ENCODE measurements around the gene SLC7A7. TPM values are rescaled to one million over a fixed set of nuclear protein-coding genes. Genes with fewer than 3 reads are reported as not detected.
"Not testable (repeated sequence)": the region's sequence is repeated elsewhere in the genome, so short reads cannot be mapped to it uniquely, and the experiment has no call there.

SLC7A7 gene
- total RNA-seq = not detected
- polyA plus RNA-seq = under 1 TPM; 0.21 to 0.61 (median 0.50) TPM

GRCh38 chr14:22814941-22815713 is at the start of gene SLC7A7:
Gene SLC7A7, minus strand, starts transcription at chr14:22815435. Its CDS starts 2,037 bp downstream, at chr14:22813398.
- DNase-seq = no peak
- peak within 1 kb of the TSS in 1 of 3 donors; percentile 44 for H3K27ac Mint-ChIP-seq
- ATAC-seq (ENCODE audit: low read depth in 2 of 2) = no peak
- no peaks in the 10 kb centered on the region for H3K36me3 ChIP-seq (ENCODE audit: control insufficient read depth, insufficient read depth, low read length)
- no peaks in the 10 kb centered on the region for H3K4me1 ChIP-seq (ENCODE audit: control insufficient read depth, insufficient read depth, low read length, poor library complexity, severe bottlenecking)
- H3K27me3 Mint-ChIP-seq = peaks cover 26% of the 10 kb centered on the region
- no peak within 1 kb of the TSS for H3K4me3 ChIP-seq (ENCODE audit: low read depth, low read length)
- H3K36me3 Mint-ChIP-seq = no peaks in the 10 kb centered on the region
- H3K27ac ChIP-seq (ENCODE audit: insufficient read depth, low read length, poor library complexity, severe bottlenecking) = no peak within 1 kb of the TSS
- peaks cover 0 to 3% (median 0%) of the 10 kb centered on the region in 7 donors for H3K9me3 Mint-ChIP-seq
- H3K27me3 ChIP-seq (ENCODE audit: control insufficient read depth, insufficient read depth, low read length) = no peaks in the 10 kb centered on the region
- H3K4me1 Mint-ChIP-seq = peaks cover 0 to 26% (median 12%) of the 10 kb centered on the region in 4 donors
- no peaks in the 10 kb centered on the region for H3K9me3 ChIP-seq (ENCODE audit: control insufficient read depth in 2 of 2, low read length in 2 of 2)
- no peak within 1 kb of the TSS for H3K4me3 Mint-ChIP-seq

GRCh38 chr14:22864979-22865378 is 49.7 kb upstream of the SLC7A7 start:
- ATAC-seq (ENCODE audit: low read depth in 2 of 2) (no peak), DNase-seq (no peak)
- Histone ChIP-seq H3K27ac (ENCODE audit: insufficient read depth, low read length, poor library complexity, severe bottlenecking) (no peak overlapping the region), H3K4me3 (ENCODE audit: low read depth, low read length) (no peak overlapping the region), H3K27me3 (ENCODE audit: control insufficient read depth, insufficient read depth, low read length) (no peaks in the 10 kb centered on the region), H3K9me3 (ENCODE audit: control insufficient read depth in 2 of 2, low read length in 2 of 2) (no peaks in the 10 kb centered on the region), H3K4me1 (ENCODE audit: control insufficient read depth, insufficient read depth, low read length, poor library complexity, severe bottlenecking) (peaks cover 7% of the 10 kb centered on the region), H3K36me3 (ENCODE audit: control insufficient read depth, insufficient read depth, low read length) (no peaks in the 10 kb centered on the region)
- no peaks in the 10 kb centered on the region for H3K36me3 Mint-ChIP-seq
- peaks cover 2 to 21% (median 4%) of the 10 kb centered on the region in 4 donors for H3K4me1 Mint-ChIP-seq
- no peaks in the 10 kb centered on the region for H3K27me3 Mint-ChIP-seq
- H3K4me3 Mint-ChIP-seq = no peak overlapping the region
- peaks cover 0 to 2% (median 0%) of the 10 kb centered on the region in 7 donors for H3K9me3 Mint-ChIP-seq
- H3K27ac Mint-ChIP-seq = peak overlapping the region in 2 of 3 donors; percentile 7 to 68

GRCh38 chr14:22861651-22862050 is 46.4 kb upstream of the SLC7A7 start:
- no peak overlapping the region for H3K27ac ChIP-seq (ENCODE audit: insufficient read depth, low read length, poor library complexity, severe bottlenecking)
- H3K27me3 Mint-ChIP-seq = peaks cover 4% of the 10 kb centered on the region
- H3K4me3 Mint-ChIP-seq = peak overlapping the region in 1 of 4 donors; percentile 11
- H3K4me3 ChIP-seq (ENCODE audit: low read depth, low read length) = no peak overlapping the region
- ATAC-seq (ENCODE audit: low read depth in 2 of 2) = no peak
- peaks cover 0 to 2% (median 0%) of the 10 kb centered on the region in 7 donors for H3K9me3 Mint-ChIP-seq
- no peaks in the 10 kb centered on the region for H3K36me3 ChIP-seq (ENCODE audit: control insufficient read depth, insufficient read depth, low read length)
- no peaks in the 10 kb centered on the region for H3K36me3 Mint-ChIP-seq
- no peak for DNase-seq
- peaks cover 20% of the 10 kb centered on the region for H3K4me1 ChIP-seq (ENCODE audit: control insufficient read depth, insufficient read depth, low read length, poor library complexity, severe bottlenecking)
- H3K9me3 ChIP-seq (ENCODE audit: control insufficient read depth in 2 of 2, low read length in 2 of 2) = peaks cover 0 to 1% of the 10 kb centered on the region in 2 experiments
- H3K4me1 Mint-ChIP-seq = peaks cover 7 to 31% (median 11%) of the 10 kb centered on the region in 4 donors
- no peaks in the 10 kb centered on the region for H3K27me3 ChIP-seq (ENCODE audit: control insufficient read depth, insufficient read depth, low read length)
- no peak overlapping the region for H3K27ac Mint-ChIP-seq

- not testable (repeated sequence) for H3K4me3 Mint-ChIP-seq; ATAC-seq (ENCODE audit: low read depth in 2 of 2); H3K9me3 ChIP-seq (ENCODE audit: control insufficient read depth in 2 of 2, low read length in 2 of 2); H3K9me3 Mint-ChIP-seq; H3K36me3 Mint-ChIP-seq; H3K27me3 ChIP-seq (ENCODE audit: control insufficient read depth, insufficient read depth, low read length); H3K27me3 Mint-ChIP-seq; H3K4me3 ChIP-seq (ENCODE audit: low read depth, low read length); H3K27ac ChIP-seq (ENCODE audit: insufficient read depth, low read length, poor library complexity, severe bottlenecking); DNase-seq; H3K36me3 ChIP-seq (ENCODE audit: control insufficient read depth, insufficient read depth, low read length)
- Mint-ChIP-seq H3K4me1 (peaks cover 7 to 29% (median 16%) of the 10 kb centered on the region in 4 donors), H3K27ac (peak overlapping the region in 2 of 3 donors; percentile 10 to 14)
- H3K4me1 ChIP-seq (ENCODE audit: control insufficient read depth, insufficient read depth, low read length, poor library complexity, severe bottlenecking) = peaks cover 18% of the 10 kb centered on the region
Measured at GRCh38 chr14:22860377-22860776, 45.1 kb upstream of the SLC7A7 start.

- H3K36me3 ChIP-seq (ENCODE audit: control insufficient read depth, insufficient read depth, low read length) = no peaks in the 10 kb centered on the region
- no peaks in the 10 kb centered on the region for H3K36me3 Mint-ChIP-seq
- ATAC-seq (ENCODE audit: low read depth in 2 of 2) (no peak), DNase-seq (no peak)
- H3K27ac ChIP-seq (ENCODE audit: insufficient read depth, low read length, poor library complexity, severe bottlenecking) = no peak overlapping the region
- peaks cover 4% of the 10 kb centered on the region for H3K27me3 Mint-ChIP-seq
- H3K9me3 ChIP-seq (ENCODE audit: control insufficient read depth in 2 of 2, low read length in 2 of 2) = peaks cover 0 to 1% of the 10 kb centered on the region in 2 experiments
- H3K4me3 Mint-ChIP-seq = no peak overlapping the region
- peaks cover 6 to 36% (median 20%) of the 10 kb centered on the region in 4 donors for H3K4me1 Mint-ChIP-seq
- peaks cover 25% of the 10 kb centered on the region for H3K4me1 ChIP-seq (ENCODE audit: control insufficient read depth, insufficient read depth, low read length, poor library complexity, severe bottlenecking)
- H3K27me3 ChIP-seq (ENCODE audit: control insufficient read depth, insufficient read depth, low read length) = no peaks in the 10 kb centered on the region
- H3K4me3 ChIP-seq (ENCODE audit: low read depth, low read length) = no peak overlapping the region
- peak overlapping the region in 2 of 3 donors; percentile 11 to 81 for H3K27ac Mint-ChIP-seq
- no peaks in the 10 kb centered on the region for H3K9me3 Mint-ChIP-seq
Measured at GRCh38 chr14:22856428-22856827, 41.2 kb upstream of the SLC7A7 start.

- Mint-ChIP-seq H3K9me3 (no peaks in the 10 kb centered on the region), H3K27ac (no peak overlapping the region), H3K4me1 (peaks cover 4 to 32% (median 20%) of the 10 kb centered on the region in 4 donors), H3K36me3 (no peaks in the 10 kb centered on the region), H3K27me3 (peaks cover 4% of the 10 kb centered on the region), H3K4me3 (no peak overlapping the region)
- peak in 1 of 3 donors; percentile 50 for DNase-seq
- Histone ChIP-seq H3K9me3 (ENCODE audit: control insufficient read depth in 2 of 2, low read length in 2 of 2) (peaks cover 0 to 1% of the 10 kb centered on the region in 2 experiments), H3K4me1 (ENCODE audit: control insufficient read depth, insufficient read depth, low read length, poor library complexity, severe bottlenecking) (peaks cover 25% of the 10 kb centered on the region), H3K4me3 (ENCODE audit: low read depth, low read length) (no peak overlapping the region), H3K27me3 (ENCODE audit: control insufficient read depth, insufficient read depth, low read length) (no peaks in the 10 kb centered on the region), H3K36me3 (ENCODE audit: control insufficient read depth, insufficient read depth, low read length) (no peaks in the 10 kb centered on the region), H3K27ac (ENCODE audit: insufficient read depth, low read length, poor library complexity, severe bottlenecking) (no peak overlapping the region)
- ATAC-seq (ENCODE audit: low read depth in 2 of 2) = no peak
Measured at GRCh38 chr14:22854963-22855724, 39.9 kb upstream of the SLC7A7 start.

- H3K9me3 Mint-ChIP-seq, H3K27ac Mint-ChIP-seq: not testable (repeated sequence)
- peaks cover 4 to 32% (median 20%) of the 10 kb centered on the region in 4 donors for H3K4me1 Mint-ChIP-seq
Measured at GRCh38 chr14:22854296-22854695, 39.1 kb upstream of the SLC7A7 start.

More at GRCh38 chr14:22854296-22854695, 39.1 kb upstream of the SLC7A7 start:
- H3K4me3 Mint-ChIP-seq; H3K27me3 ChIP-seq (ENCODE audit: control insufficient read depth, insufficient read depth, low read length); H3K4me3 ChIP-seq (ENCODE audit: low read depth, low read length); H3K27ac ChIP-seq (ENCODE audit: insufficient read depth, low read length, poor library complexity, severe bottlenecking); ATAC-seq (ENCODE audit: low read depth in 2 of 2); DNase-seq; H3K36me3 ChIP-seq (ENCODE audit: control insufficient read depth, insufficient read depth, low read length); H3K36me3 Mint-ChIP-seq; H3K27me3 Mint-ChIP-seq; H3K9me3 ChIP-seq (ENCODE audit: control insufficient read depth in 2 of 2, low read length in 2 of 2): not testable (repeated sequence)
- H3K4me1 ChIP-seq (ENCODE audit: control insufficient read depth, insufficient read depth, low read length, poor library complexity, severe bottlenecking) = peaks cover 24% of the 10 kb centered on the region
